K562 (cell line): Measurements from ENCODE around the gene TTL. TPM values are rescaled to one million over a fixed set of nuclear protein-coding genes. Genes with fewer than 3 reads are reported as not detected.

Source experiments
- MEIS2 ChIP-seq: fragments of 450-650 bp; IDR thresholded peaks from 2 replicates; pipeline ENCODE4 v1.6.1; 2014; ENCODE audit warnings: mild to moderate bottlenecking; ENCODE audit not compliant: partially characterized antibody
- MGA ChIP-seq: fragments of 450-650 bp; IDR thresholded peaks from 2 replicates; pipeline ENCODE4 v1.6.1; 2016; ENCODE audit warnings: mild to moderate bottlenecking, moderate library complexity
- MXD1 ChIP-seq: fragments of 250-450 bp; sonication (Bioruptor Pico); IDR thresholded peaks from 2 replicates; pipeline ENCODE4 v1.8.0; 2021; ENCODE audit warnings: borderline replicate concordance, mild to moderate bottlenecking, moderate library complexity; ENCODE audit not compliant: poor library complexity, severe bottlenecking
- NCOA2 ChIP-seq, 2 experiments: fragments of 450-650 bp; IDR thresholded peaks; 2 replicates each; pipeline ENCODE4 v1.6.1; 2018; ENCODE audit warnings: mild to moderate bottlenecking in 2 of 2, moderate library complexity in 1 of 2; ENCODE audit not compliant: partially characterized antibody in 2 of 2
- NRF1 ChIP-seq, 2 experiments: fragments of 450-650 bp; IDR thresholded peaks in 1 of 2; conservative IDR thresholded peaks in 1 of 2; 2 replicates each; pipeline ENCODE4 v1.6.1; 2014; ENCODE audit warnings: mild to moderate bottlenecking in 2 of 2
- POLR3G ChIP-seq: IDR thresholded peaks from 2 replicates; pipeline ENCODE4 v1.6.1; 2011; ENCODE audit not compliant: insufficient read length, insufficient replicate concordance; ENCODE audit errors: extremely low read depth
- RBM22 ChIP-seq: fragments of 200-400 bp; formaldehyde crosslinking; IDR thresholded peaks from 2 replicates; pipeline ENCODE4 v1.6.1; 2018; ENCODE audit warnings: low read length, low read depth; ENCODE audit not compliant: poor library complexity, severe bottlenecking
- SMARCE1 ChIP-seq: fragments of 450-650 bp; IDR thresholded peaks from 2 replicates; pipeline ENCODE4 v1.7.1; 2016; ENCODE audit warnings: mild to moderate bottlenecking
- STAT5B ChIP-seq: fragments of 250-450 bp; sonication (Bioruptor Pico); IDR thresholded peaks from 2 replicates; pipeline ENCODE4 v1.8.0; 2021; ENCODE audit warnings: mild to moderate bottlenecking, inconsistent platforms
- TARDBP ChIP-seq: fragments of 450-650 bp; IDR thresholded peaks from 2 replicates; pipeline ENCODE4 v1.6.1; 2016
- polyA plus RNA-seq, 8 experiments: library from polyadenylated mRNA; depleted of rRNA in 4 of 8; stranded (reverse) in 5 of 8; unstranded in 3 of 8; fragments of >200 nt; fragmentation: Nextera tagmentation in 2 of 8; fragmentation: Illumina TruSeq in 1 of 8; extraction: Ambion mirVana in 2 of 8; extraction: Trizol in 1 of 8; gene quantifications; 2 replicates each; pipeline versions ENCODE4 v1.2.1 to v1.2.3, GENCODE V29; 2011 to 2014; ENCODE audit warnings: inconsistent platforms in 1 of 8, missing spikeins in 1 of 8
- total RNA-seq, 7 experiments: library from RNA; depleted of rRNA in 6 of 7; stranded (reverse); fragments of >200 nt in 6 of 7; fragmentation: Illumina TruSeq in 2 of 7; extraction: Trizol in 2 of 7; gene quantifications; 2 replicates each; pipeline versions ENCODE4 v1.2.1 to v1.2.3, GENCODE V29; 2011 to 2021; ENCODE audit warnings: low replicate concordance in 1 of 7
- TF ChIP-seq, protein P1 (sequence below): fragments of 250-450 bp; sonication (Bioruptor Pico); IDR thresholded peaks from 2 replicates; pipeline ENCODE4 v1.4.0; 2020

TTL gene
- total and polyA plus RNA-seq, 9 of the 15 experiments (the other 6 are each of a cell fraction or from before 2014, with no cell fraction given): 9.4 to 54.4 (median 34.9) TPM

GRCh38 chr2:112542123-112542983, 60.4 kb downstream of the TTL start, which contains the start of gene POLR1B (continued):
- peak; percentile 19 for TF ChIP-seq RBM22
- TF ChIP-seq NCOA2 (IDR thresholded peaks at IDR 0.05; ENCODE audit: partially characterized antibody in 2 of 2): no peak
- TF ChIP-seq MGA: peak; percentile 97
- TF ChIP-seq POLR3G: no peak
- TF ChIP-seq, protein P1, sequence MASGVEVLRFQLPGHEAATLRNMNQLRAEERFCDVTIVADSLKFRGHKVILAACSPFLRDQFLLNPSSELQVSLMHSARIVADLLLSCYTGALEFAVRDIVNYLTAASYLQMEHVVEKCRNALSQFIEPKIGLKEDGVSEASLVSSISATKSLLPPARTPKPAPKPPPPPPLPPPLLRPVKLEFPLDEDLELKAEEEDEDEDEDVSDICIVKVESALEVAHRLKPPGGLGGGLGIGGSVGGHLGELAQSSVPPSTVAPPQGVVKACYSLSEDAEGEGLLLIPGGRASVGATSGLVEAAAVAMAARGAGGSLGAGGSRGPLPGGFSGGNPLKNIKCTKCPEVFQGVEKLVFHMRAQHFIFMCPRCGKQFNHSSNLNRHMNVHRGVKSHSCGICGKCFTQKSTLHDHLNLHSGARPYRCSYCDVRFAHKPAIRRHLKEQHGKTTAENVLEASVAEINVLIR: no peak
- TF ChIP-seq STAT5B (CRISPR knock-in tag): no peak
- peak; percentile 20 to 26; a peak in 1 of 4 replicates for TF ChIP-seq NRF1 (conservative IDR thresholded peaks at IDR 0.05 in 1 of 2, IDR thresholded peaks at IDR 0.05 in 1 of 2)
- TF ChIP-seq MEIS2: no peak
- peak; percentile 11; the same call in 1 of the 2 replicates for TF ChIP-seq SMARCE1
- peak; percentile 90 for TF ChIP-seq TARDBP
- peak; percentile 90 for TF ChIP-seq MXD1 (CRISPR knock-in tag)
